NCI-H82 treated with DMSO at 0.1 percent for 48 hours (cell line): ENCODE data around the gene SEC61A2.
"Not testable (repeated sequence)": the region's sequence is repeated elsewhere in the genome, so short reads cannot be mapped to it uniquely, and the experiment has no call there.

Source experiments
- DNase-seq: peaks from one replicate; lab custom pipeline; 2025; ENCODE audit not compliant: unreplicated experiment; lab: John Stamatoyannopoulos, UW

The SEC61A2 gene

GRCh38 chr10:12158111-12158510, 28.6 kb downstream of the SEC61A2 start:
- DNase-seq, result no peak

- no peak for DNase-seq
Observed at GRCh38 chr10:12160664-12161063, 31.2 kb downstream of the SEC61A2 start.

GRCh38 chr10:12162927-12163326, 33.5 kb downstream of the SEC61A2 start:
- DNase-seq, result no peak

- DNase-seq, result no peak
Observed at GRCh38 chr10:12164085-12164484, 34.6 kb downstream of the SEC61A2 start.

GRCh38 chr10:12165036-12165435, 35.6 kb downstream of the SEC61A2 start:
- DNase-seq, result no peak

- DNase-seq, result no peak
Observed at GRCh38 chr10:12165999-12166775, 36.7 kb downstream of the SEC61A2 start.

GRCh38 chr10:12171512-12171911, 42.0 kb downstream of the SEC61A2 start:
- not testable (repeated sequence) for DNase-seq

GRCh38 chr10:12177642-12178041, 48.2 kb downstream of the SEC61A2 start:
- no peak for DNase-seq

GRCh38 chr10:12179606-12180170, 50.2 kb downstream of the SEC61A2 start:
- no peak for DNase-seq

GRCh38 chr10:12180221-12180974, 50.9 kb downstream of the SEC61A2 start:
- DNase-seq, result no peak

- no peak for DNase-seq
Observed at GRCh38 chr10:12181065-12181775, 51.7 kb downstream of the SEC61A2 start.

GRCh38 chr10:12184165-12184564, 54.7 kb downstream of the SEC61A2 start:
- no peak for DNase-seq

- no peak for DNase-seq
Observed at GRCh38 chr10:12186323-12186722, 56.8 kb downstream of the SEC61A2 start.

- no peak for DNase-seq
Observed at GRCh38 chr10:12187321-12187905, 57.9 kb downstream of the SEC61A2 start.

GRCh38 chr10:12188656-12189055, 59.2 kb downstream of the SEC61A2 start:
- no peak for DNase-seq

- DNase-seq, result no peak
Observed at GRCh38 chr10:12189426-12189825, 59.9 kb downstream of the SEC61A2 start.

GRCh38 chr10:12191715-12192114, 62.2 kb downstream of the SEC61A2 start:
- DNase-seq, result no peak

GRCh38 chr10:12193193-12193592, 63.7 kb downstream of the SEC61A2 start:
- DNase-seq, result no peak

GRCh38 chr10:12194752-12195271, 65.3 kb downstream of the SEC61A2 start:
- no peak for DNase-seq

GRCh38 chr10:12195281-12195602, 65.8 kb downstream of the SEC61A2 start:
- DNase-seq, result no peak
